BLaER1 (cell line): ENCODE data around the gene ZNF679.
"Not testable (repeated sequence)": the region's sequence is repeated elsewhere in the genome, so short reads cannot be mapped to it uniquely, and the experiment has no call there.

Experiments used
- H3K27ac ChIP-seq: shearing (Covaris generic); formaldehyde crosslinking; 2 replicates; pipeline ENCODE4 v1.8.1; 2022
- H3K27me3 ChIP-seq: shearing (Covaris generic); formaldehyde crosslinking; 2 replicates; pipeline ENCODE4 v1.8.1; 2022
- H3K36me3 ChIP-seq: shearing (Covaris generic); formaldehyde crosslinking; 2 replicates; pipeline ENCODE4 v1.8.1; 2022
- H3K4me1 ChIP-seq: shearing (Covaris generic); formaldehyde crosslinking; 2 replicates; pipeline ENCODE4 v1.8.1; 2022
- H3K4me2 ChIP-seq: shearing (Covaris generic); formaldehyde crosslinking; 2 replicates; pipeline ENCODE4 v1.8.1; 2022
- H3K4me3 ChIP-seq: shearing (Covaris generic); formaldehyde crosslinking; 2 replicates; pipeline ENCODE4 v1.8.1; 2022
- H3K9ac ChIP-seq: shearing (Covaris generic); formaldehyde crosslinking; 2 replicates; pipeline ENCODE4 v1.8.1; 2022
- H3K9me3 ChIP-seq: shearing (Covaris generic); formaldehyde crosslinking; 2 replicates; pipeline ENCODE4 v1.8.1; 2022
- H4K20me1 ChIP-seq: shearing (Covaris generic); formaldehyde crosslinking; 2 replicates; pipeline ENCODE4 v1.8.1; 2022
- Cebpa-rat ChIP-seq: shearing (Covaris generic); IDR thresholded peaks from 2 replicates; pipeline ENCODE4 v1.8.1; 2022

ZNF679 gene

GRCh38 chr7:64308016-64308270 lies 79.7 kb downstream of the ZNF679 start:
- no peak for TF ChIP-seq Cebpa-rat
- Histone ChIP-seq H3K4me2 (peak overlapping the region; percentile 87), H3K4me3 (peak overlapping the region; percentile 70), H3K27me3 (no peaks in the 10 kb centered on the region), H4K20me1 (no peaks in the 10 kb centered on the region), H3K4me1 (peaks cover 22% of the 10 kb centered on the region), H3K27ac (peak overlapping the region; percentile 75), H3K9me3 (no peaks in the 10 kb centered on the region), H3K9ac (peak overlapping the region; percentile 84), H3K36me3 (peaks cover 5% of the 10 kb centered on the region; the same call in 1 of the 2 replicates)

GRCh38 chr7:64310426-64310825 lies 82.2 kb downstream of the ZNF679 start:
- Histone ChIP-seq H3K4me1 (peaks cover 32% of the 10 kb centered on the region), H3K27me3 (no peaks in the 10 kb centered on the region), H3K9ac (no peak overlapping the region), H3K36me3 (peaks cover 10% of the 10 kb centered on the region), H3K4me3 (no peak overlapping the region), H3K4me2 (no peak overlapping the region), H3K9me3 (peaks cover 8% of the 10 kb centered on the region; the same call in 1 of the 2 replicates), H3K27ac (no peak overlapping the region), H4K20me1 (no peaks in the 10 kb centered on the region)
- TF ChIP-seq Cebpa-rat: no peak

DNA sequence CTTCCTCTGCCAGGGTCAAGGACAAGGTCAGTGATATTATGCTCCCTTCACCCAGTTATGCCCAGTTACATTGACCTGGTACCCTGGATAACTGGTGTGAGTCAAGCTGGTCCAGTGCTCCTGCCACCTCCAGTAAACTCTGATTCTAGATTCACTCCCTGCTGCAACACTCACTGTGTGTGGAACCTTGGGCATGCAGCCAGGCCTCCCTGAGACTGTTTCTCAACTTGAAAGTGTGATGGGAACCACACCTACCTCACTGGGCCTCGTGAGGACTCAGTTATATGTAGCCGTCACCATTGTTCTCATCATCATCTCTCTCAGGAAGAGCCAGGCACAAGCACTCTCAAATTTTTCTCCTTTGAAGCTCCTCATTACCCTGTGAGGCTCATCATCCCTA lies 84.6 kb downstream of the ZNF679 start:
- H3K36me3 ChIP-seq: peaks cover 31% of the 10 kb centered on the region
- H3K27ac ChIP-seq: peak overlapping the region; percentile 99; the same call in 1 of the 2 replicates
- peaks cover 29% of the 10 kb centered on the region for H3K9me3 ChIP-seq
- H3K27me3 ChIP-seq: no peaks in the 10 kb centered on the region
- peaks cover 33% of the 10 kb centered on the region for H3K4me1 ChIP-seq
- H3K4me2 ChIP-seq: peak overlapping the region; percentile 55
- H3K4me3 ChIP-seq: no peak overlapping the region
- no peak for TF ChIP-seq Cebpa-rat
- H3K9ac ChIP-seq: peak overlapping the region; percentile 53; the same call in 1 of the 2 replicates
- H4K20me1 ChIP-seq: no peaks in the 10 kb centered on the region

GRCh38 chr7:64313740-64314491 lies 85.6 kb downstream of the ZNF679 start, which contains the start of gene ZNF736:
TSS of gene ZNF736 (plus strand) at chr7:64313961. CDS start at chr7:64314151, 190 bp downstream.
- H3K9ac ChIP-seq: peak within 1 kb of the TSS; percentile 99
- H3K9me3 ChIP-seq: peaks cover 33% of the 10 kb centered on the region
- H3K4me1 ChIP-seq: peaks cover 26% of the 10 kb centered on the region
- H3K4me2 ChIP-seq: peak within 1 kb of the TSS; percentile 89
- peak within 1 kb of the TSS; percentile 99 for H3K27ac ChIP-seq
- no peak for TF ChIP-seq Cebpa-rat
- H3K36me3 ChIP-seq: peaks cover 34% of the 10 kb centered on the region
- no peaks in the 10 kb centered on the region for H4K20me1 ChIP-seq
- H3K27me3 ChIP-seq: no peaks in the 10 kb centered on the region
- peak within 1 kb of the TSS; percentile 93 for H3K4me3 ChIP-seq

- Histone ChIP-seq H3K27ac (peak overlapping the region; percentile 99), H3K4me1 (peaks cover 26% of the 10 kb centered on the region), H3K27me3 (no peaks in the 10 kb centered on the region), H3K4me3 (peak overlapping the region; percentile 93), H3K36me3 (peaks cover 38% of the 10 kb centered on the region), H3K9me3 (peaks cover 38% of the 10 kb centered on the region), H3K9ac (peak overlapping the region; percentile 99), H4K20me1 (no peaks in the 10 kb centered on the region), H3K4me2 (peak overlapping the region; percentile 89)
- no peak for TF ChIP-seq Cebpa-rat
Observed at GRCh38 chr7:64314566-64314965, 86.3 kb downstream of the ZNF679 start.

GRCh38 chr7:64316031-64316742 lies 87.9 kb downstream of the ZNF679 start:
- Histone ChIP-seq H3K4me3 (peak overlapping the region; percentile 93), H3K4me1 (peaks cover 31% of the 10 kb centered on the region), H3K36me3 (peaks cover 43% of the 10 kb centered on the region), H3K4me2 (peak overlapping the region; percentile 89), H3K9me3 (peaks cover 46% of the 10 kb centered on the region)
- H3K27me3 ChIP-seq, H3K9ac ChIP-seq, H3K27ac ChIP-seq, H4K20me1 ChIP-seq: not testable (repeated sequence)
